Measurements from ENCODE around the gene IZUMO2.

DNA sequence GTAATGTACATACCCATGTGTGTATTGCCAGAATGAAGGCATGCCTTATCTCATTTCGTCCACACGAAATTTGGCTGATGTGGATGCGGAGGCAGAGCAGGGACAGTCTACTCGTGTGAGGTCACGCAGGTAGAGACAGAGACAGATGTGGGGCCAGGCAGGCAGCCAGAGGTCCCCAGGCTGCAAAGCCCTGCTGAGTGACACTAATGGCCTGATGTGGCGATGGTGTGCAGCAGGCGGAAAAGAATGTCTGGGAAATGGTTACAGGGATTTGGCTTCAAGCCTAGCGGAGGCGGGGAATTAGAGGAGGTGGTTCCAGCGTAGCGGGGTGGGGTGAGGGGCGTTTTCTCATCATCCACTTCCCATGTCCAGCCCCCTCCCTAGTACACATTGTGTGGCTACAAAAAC is 4.2 kb upstream of the IZUMO2 start:
- TF ChIP-seq EP300 (IDR thresholded peaks at IDR 0.05; ENCODE audit: borderline replicate concordance) (peak; percentile 99), CEBPB (IDR thresholded peaks at IDR 0.05) (peak; percentile 76; the same call in 1 of the 2 replicates), RAD21 (IDR thresholded peaks at IDR 0.05; ENCODE audit: low read depth) (peak; percentile 43; the same call in 1 of the 2 replicates), CREB1 (IDR thresholded peaks at IDR 0.05; ENCODE audit: low read depth) (peak; percentile 52; the same call in 1 of the 2 replicates), TAF1 (IDR thresholded peaks at IDR 0.05; ENCODE audit: low read depth) (no peak)
- TF ChIP-seq, protein P1, sequence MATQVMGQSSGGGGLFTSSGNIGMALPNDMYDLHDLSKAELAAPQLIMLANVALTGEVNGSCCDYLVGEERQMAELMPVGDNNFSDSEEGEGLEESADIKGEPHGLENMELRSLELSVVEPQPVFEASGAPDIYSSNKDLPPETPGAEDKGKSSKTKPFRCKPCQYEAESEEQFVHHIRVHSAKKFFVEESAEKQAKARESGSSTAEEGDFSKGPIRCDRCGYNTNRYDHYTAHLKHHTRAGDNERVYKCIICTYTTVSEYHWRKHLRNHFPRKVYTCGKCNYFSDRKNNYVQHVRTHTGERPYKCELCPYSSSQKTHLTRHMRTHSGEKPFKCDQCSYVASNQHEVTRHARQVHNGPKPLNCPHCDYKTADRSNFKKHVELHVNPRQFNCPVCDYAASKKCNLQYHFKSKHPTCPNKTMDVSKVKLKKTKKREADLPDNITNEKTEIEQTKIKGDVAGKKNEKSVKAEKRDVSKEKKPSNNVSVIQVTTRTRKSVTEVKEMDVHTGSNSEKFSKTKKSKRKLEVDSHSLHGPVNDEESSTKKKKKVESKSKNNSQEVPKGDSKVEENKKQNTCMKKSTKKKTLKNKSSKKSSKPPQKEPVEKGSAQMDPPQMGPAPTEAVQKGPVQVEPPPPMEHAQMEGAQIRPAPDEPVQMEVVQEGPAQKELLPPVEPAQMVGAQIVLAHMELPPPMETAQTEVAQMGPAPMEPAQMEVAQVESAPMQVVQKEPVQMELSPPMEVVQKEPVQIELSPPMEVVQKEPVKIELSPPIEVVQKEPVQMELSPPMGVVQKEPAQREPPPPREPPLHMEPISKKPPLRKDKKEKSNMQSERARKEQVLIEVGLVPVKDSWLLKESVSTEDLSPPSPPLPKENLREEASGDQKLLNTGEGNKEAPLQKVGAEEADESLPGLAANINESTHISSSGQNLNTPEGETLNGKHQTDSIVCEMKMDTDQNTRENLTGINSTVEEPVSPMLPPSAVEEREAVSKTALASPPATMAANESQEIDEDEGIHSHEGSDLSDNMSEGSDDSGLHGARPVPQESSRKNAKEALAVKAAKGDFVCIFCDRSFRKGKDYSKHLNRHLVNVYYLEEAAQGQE (IDR thresholded peaks at IDR 0.05; ENCODE audit: low read depth): no peak; the same call in 1 of the 2 replicates

Data from Ishikawa (cell line).